IMR-90 (cell line): Measurements from ENCODE around the gene ADAMTS17. TPM values are rescaled to one million over a fixed set of nuclear protein-coding genes. Genes with fewer than 3 reads are reported as not detected.

ENCODE experiments used
- ATAC-seq: fragments of 200-7000 bp; cut with Tn5 transposase; 2 replicates; pipeline ENCODE4 v1.9.1; 2020; ENCODE audit warnings: low read depth, mild to moderate bottlenecking, moderate library complexity
- BruUV-seq: library from RNA; stranded (reverse); fragments of 400-500 nt; replicated peaks from 2 replicates; lab custom pipeline; 2021; lab: Mats Ljungman, UMichigan
- CTCF ChIA-PET: fragments of 300-600 bp; formaldehyde crosslinking; extraction: SDS; loops from one replicate; lab custom pipeline; 2021; ENCODE audit warnings: antibody characterized with exemption; lab: Yijun Ruan, JAX
- POLR2A ChIA-PET: fragments of 300-600 bp; sonication (Branson Sonifier 250); formaldehyde crosslinking; loops from one replicate; lab custom pipeline; 2022; ENCODE audit warnings: antibody characterized with exemption; ENCODE audit not compliant: unreplicated experiment; lab: Charles Lee
- DNase-seq: peaks from one replicate; pipeline ENCODE4 v3.0.0; 2013
- H2AFZ ChIP-seq: replicated peaks from 2 replicates; pipeline ENCODE3; 2013; ENCODE audit warnings: low read length, mild to moderate bottlenecking; ENCODE audit not compliant: poor library complexity
- H2AK5ac ChIP-seq: 2 replicates; pipeline ENCODE4 v1.6.1; 2013; ENCODE audit warnings: low read depth, low read length, inconsistent platforms
- H2AK9ac ChIP-seq: replicated peaks from 2 replicates; pipeline ENCODE3; 2013; ENCODE audit warnings: mild to moderate bottlenecking, low read depth, low read length, moderate library complexity; ENCODE audit not compliant: poor library complexity
- H2BK120ac ChIP-seq: 2 replicates; pipeline ENCODE4 v1.6.1; 2013; ENCODE audit warnings: low read depth, low read length, inconsistent platforms
- H2BK15ac ChIP-seq: 3 replicates; pipeline ENCODE4 v1.6.1; 2013; ENCODE audit warnings: low read depth, low read length, inconsistent platforms
- H2BK20ac ChIP-seq: 2 replicates; pipeline ENCODE4 v1.6.1; 2013; ENCODE audit warnings: low read depth, mild to moderate bottlenecking, inconsistent platforms, low read length, moderate library complexity
- H2BK5ac ChIP-seq: 2 replicates; pipeline ENCODE4 v1.6.1; 2013; ENCODE audit warnings: mild to moderate bottlenecking, low read depth, low read length, inconsistent platforms; ENCODE audit not compliant: poor library complexity, severe bottlenecking
- H3K14ac ChIP-seq: replicated peaks from 2 replicates; pipeline ENCODE4 v1.6.1; 2013; ENCODE audit warnings: low read depth, low read length, inconsistent platforms
- H3K18ac ChIP-seq: 2 replicates; pipeline ENCODE4 v1.6.1; 2013; ENCODE audit warnings: low read depth, low read length, control low read depth
- H3K23ac ChIP-seq: 2 replicates; pipeline ENCODE4 v1.6.1; 2013; ENCODE audit warnings: low read depth, low read length, inconsistent platforms
- H3K27ac ChIP-seq: 2 replicates; pipeline ENCODE4 v1.5.1; 2013; ENCODE audit warnings: mild to moderate bottlenecking, control low read depth, low read length; ENCODE audit not compliant: insufficient read depth
- H3K27me3 ChIP-seq: 2 replicates; pipeline ENCODE4 v1.6.1; 2013; ENCODE audit warnings: low read length; ENCODE audit not compliant: control insufficient read depth, insufficient read depth
- H3K36me3 ChIP-seq: 2 replicates; pipeline ENCODE4 v1.6.1; 2013; ENCODE audit warnings: low read length, mixed read lengths; ENCODE audit not compliant: control insufficient read depth, insufficient read depth
- H3K4ac ChIP-seq: 2 replicates; pipeline ENCODE4 v1.6.1; 2013; ENCODE audit warnings: low read depth, low read length, inconsistent platforms
- H3K4me1 ChIP-seq: 2 replicates; pipeline ENCODE4 v1.6.1; 2013; ENCODE audit warnings: low read length, mixed read lengths; ENCODE audit not compliant: control insufficient read depth, insufficient read depth
- H3K4me2 ChIP-seq: 2 replicates; pipeline ENCODE4 v1.6.1; 2013; ENCODE audit warnings: low read depth, mild to moderate bottlenecking, control low read depth, low read length, moderate library complexity
- H3K4me3 ChIP-seq: 2 replicates; pipeline ENCODE4 v1.5.1; 2013; ENCODE audit warnings: low read depth, mild to moderate bottlenecking, control low read depth, low read length, moderate library complexity; ENCODE audit not compliant: insufficient read depth
- H3K56ac ChIP-seq: 2 replicates; pipeline ENCODE4 v1.6.1; 2013; ENCODE audit warnings: low read length, inconsistent platforms; ENCODE audit not compliant: insufficient read depth; ENCODE audit errors: extremely low read depth
- H3K79me1 ChIP-seq, 2 experiments: 2 replicates each; pipeline ENCODE4 v1.6.1; 2013; ENCODE audit warnings: low read length in 2 of 2, inconsistent platforms in 1 of 2, low read depth in 1 of 2
- H3K9ac ChIP-seq: 2 replicates; pipeline ENCODE4 v1.6.1; 2013; ENCODE audit warnings: low read depth, low read length, control low read depth
- H3K9me1 ChIP-seq: 2 replicates; pipeline ENCODE4 v1.6.1; 2013; ENCODE audit warnings: low read length, inconsistent platforms; ENCODE audit not compliant: insufficient read depth
- H3K9me3 ChIP-seq: 2 replicates; pipeline ENCODE4 v1.6.1; 2013; ENCODE audit warnings: low read length; ENCODE audit not compliant: control insufficient read depth, insufficient read depth
- H4K20me1 ChIP-seq: 2 replicates; pipeline ENCODE4 v1.6.1; 2013; ENCODE audit warnings: low read length, inconsistent platforms; ENCODE audit not compliant: insufficient read depth
- H4K5ac ChIP-seq: 2 replicates; pipeline ENCODE4 v1.6.1; 2013; ENCODE audit warnings: mild to moderate bottlenecking, low read depth, low read length, control low read depth
- H4K8ac ChIP-seq, 2 experiments: 2 replicates each; pipeline ENCODE4 v1.6.1; 2013; ENCODE audit warnings: low read depth in 2 of 2, low read length in 2 of 2, control low read depth in 1 of 2, inconsistent platforms in 1 of 2
- H4K91ac ChIP-seq: 2 replicates; pipeline ENCODE4 v1.6.1; 2013; ENCODE audit warnings: low read depth, low read length, inconsistent platforms; ENCODE audit not compliant: insufficient read depth
- BHLHE40 ChIP-seq: fragments of 150-350 bp; IDR thresholded peaks from 2 replicates; pipeline ENCODE4 v1.6.1; 2016; ENCODE audit warnings: mild to moderate bottlenecking, low read depth, low read length
- CEBPB ChIP-seq: IDR thresholded peaks from 2 replicates; pipeline ENCODE4 v1.6.1; 2012; ENCODE audit warnings: low read depth, low read length, improper control_type of control experiment
- CHD1 ChIP-seq: IDR thresholded peaks from 2 replicates; pipeline ENCODE4 v1.6.1; 2012; ENCODE audit warnings: low read depth, low read length, improper control_type of control experiment
- FOS ChIP-seq: fragments of 150-350 bp; IDR thresholded peaks from 2 replicates; pipeline ENCODE4 v1.6.1; 2016; ENCODE audit warnings: low read depth, low read length
- MAFK ChIP-seq: IDR thresholded peaks from 2 replicates; pipeline ENCODE4 v1.6.1; 2012; ENCODE audit warnings: low read depth, low read length, improper control_type of control experiment
- MAZ ChIP-seq: IDR thresholded peaks from 2 replicates; pipeline ENCODE4 v1.6.1; 2012; ENCODE audit warnings: low read depth, mild to moderate bottlenecking, low read length, improper control_type of control experiment, moderate library complexity, borderline replicate concordance
- MXI1 ChIP-seq: IDR thresholded peaks from 2 replicates; pipeline ENCODE4 v1.6.1; 2012; ENCODE audit warnings: low read depth, mild to moderate bottlenecking, low read length, moderate library complexity, borderline replicate concordance
- POLR2A ChIP-seq: IDR thresholded peaks from 2 replicates; pipeline ENCODE4 v1.6.1; 2012; ENCODE audit warnings: mild to moderate bottlenecking, low read depth, low read length
- RAD21 ChIP-seq: IDR thresholded peaks from 2 replicates; pipeline ENCODE4 v1.6.1; 2012; ENCODE audit warnings: low read length, improper control_type of control experiment
- RCOR1 ChIP-seq: IDR thresholded peaks from 2 replicates; pipeline ENCODE4 v1.6.1; 2012; ENCODE audit warnings: mild to moderate bottlenecking, low read length, improper control_type of control experiment; ENCODE audit not compliant: insufficient replicate concordance
- RFX5 ChIP-seq: IDR thresholded peaks from 2 replicates; pipeline ENCODE4 v1.8.0; 2012; ENCODE audit warnings: low read depth, mild to moderate bottlenecking, low read length, moderate library complexity
- SMC3 ChIP-seq: fragments of 150-350 bp; IDR thresholded peaks from 2 replicates; pipeline ENCODE4 v1.6.1; 2016; ENCODE audit warnings: low read depth, mild to moderate bottlenecking, antibody characterized with exemption, low read length, moderate library complexity
- USF2 ChIP-seq: fragments of 150-350 bp; IDR thresholded peaks from 2 replicates; pipeline ENCODE4 v1.6.1; 2017; ENCODE audit warnings: mild to moderate bottlenecking, antibody characterized with exemption, low read length, low read depth
- WGBS, 2 experiments: methylation state at CpG; one replicate each; pipeline versions ENCODE4 v1.1.5 to v1.1.7; 2013; ENCODE audit warnings: missing lambda C conversion rate in 2 of 2; ENCODE audit not compliant: insufficient read length in 1 of 2; ENCODE audit errors: extremely low coverage in 2 of 2; 5-methylcytosine and 5-hydroxymethylcytosine counted together
- dilution Hi-C: fragments of 300-500 bp; cut with HindIII; formaldehyde crosslinking; loops from one replicate; pipeline ENCODE4 v1.14.3; 2018; ENCODE audit warnings: low sequenced_read_pairs; ENCODE audit not compliant: unreplicated experiment
- in situ Hi-C: fragments of 300-500 bp; cut with MboI; formaldehyde crosslinking; loops from 3 replicates; pipeline ENCODE4 v1.14.3; 2019; ENCODE audit warnings: low sequenced_read_pairs, inconsistent platforms, mixed read lengths
- intact Hi-C: fragments of 100-400 bp; cut with micrococcal nuclease; formaldehyde crosslinking; loops from 2 replicates; pipeline ENCODE4 v1.10.0; 2022
- polyA plus RNA-seq, 3 experiments: library from polyadenylated mRNA; depleted of rRNA; stranded (reverse); fragments of >200 nt; gene quantifications; 2 replicates each; pipeline ENCODE4 v1.2.3, GENCODE V29; 2012; ENCODE audit warnings: low replicate concordance in 1 of 3
- total RNA-seq: library from RNA; depleted of rRNA; stranded (reverse); fragments of >200 nt; gene quantifications from 2 replicates; pipeline ENCODE4 v1.2.3, GENCODE V29; 2012
- TF ChIP-seq, protein P1 (sequence below): fragments of 150-350 bp; IDR thresholded peaks from 2 replicates; pipeline ENCODE4 v1.6.1; 2016; ENCODE audit warnings: low read depth, mild to moderate bottlenecking, low read length, moderate library complexity, borderline replicate concordance
- TF ChIP-seq, protein P2 (sequence below): conservative IDR thresholded peaks from 2 replicates; pipeline ENCODE4 v1.5.1; 2012; ENCODE audit warnings: mild to moderate bottlenecking, low read depth, low read length, improper control_type of control experiment

The ADAMTS17 gene
- total and polyA plus RNA-seq, 2 of the 4 experiments (the other 2 are of a cell fraction) = 0.03 TPM; not detected in 1

DNA sequence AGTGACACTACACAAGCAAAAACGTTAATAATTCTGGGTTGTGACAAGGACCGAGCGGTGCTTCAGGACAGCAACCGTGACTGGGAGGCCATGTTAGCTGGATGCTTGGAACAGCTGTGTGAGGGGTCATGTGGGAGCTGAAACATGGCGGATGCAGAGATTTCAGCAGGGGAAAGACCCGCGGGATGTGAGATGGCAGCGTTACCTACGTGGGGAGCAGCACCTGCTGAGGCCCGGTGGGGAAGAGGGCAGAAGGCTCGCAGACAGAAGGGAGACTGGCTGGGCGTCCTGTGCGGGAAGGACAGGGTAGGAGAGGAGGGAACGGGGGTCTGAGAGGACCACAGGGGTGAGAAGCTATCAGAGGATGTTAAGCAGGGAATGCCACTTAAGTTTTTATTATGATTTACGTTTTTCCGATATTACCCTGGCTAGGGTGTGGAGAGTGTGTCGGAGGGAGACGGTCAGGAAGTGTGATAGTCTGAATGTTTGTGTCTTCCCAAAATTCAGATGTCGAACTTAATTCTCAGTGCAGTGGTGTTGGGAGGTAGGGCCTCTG is 379.7 kb downstream of the ADAMTS17 start:
- no peaks in the 10 kb centered on the region for H3K27me3 ChIP-seq
- H3K4ac ChIP-seq = no peak overlapping the region
- TF ChIP-seq, protein P1, sequence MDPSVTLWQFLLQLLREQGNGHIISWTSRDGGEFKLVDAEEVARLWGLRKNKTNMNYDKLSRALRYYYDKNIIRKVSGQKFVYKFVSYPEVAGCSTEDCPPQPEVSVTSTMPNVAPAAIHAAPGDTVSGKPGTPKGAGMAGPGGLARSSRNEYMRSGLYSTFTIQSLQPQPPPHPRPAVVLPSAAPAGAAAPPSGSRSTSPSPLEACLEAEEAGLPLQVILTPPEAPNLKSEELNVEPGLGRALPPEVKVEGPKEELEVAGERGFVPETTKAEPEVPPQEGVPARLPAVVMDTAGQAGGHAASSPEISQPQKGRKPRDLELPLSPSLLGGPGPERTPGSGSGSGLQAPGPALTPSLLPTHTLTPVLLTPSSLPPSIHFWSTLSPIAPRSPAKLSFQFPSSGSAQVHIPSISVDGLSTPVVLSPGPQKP = no peak
- TF ChIP-seq RFX5 (no peak), SMC3 (no peak), MXI1 (no peak), MAZ (no peak), BHLHE40 (no peak), MAFK (no peak), RAD21 (no peak), RCOR1 (no peak), FOS (no peak), CEBPB (no peak), POLR2A (no peak), CHD1 (no peak), USF2 (no peak)
- TF ChIP-seq, protein P2, sequence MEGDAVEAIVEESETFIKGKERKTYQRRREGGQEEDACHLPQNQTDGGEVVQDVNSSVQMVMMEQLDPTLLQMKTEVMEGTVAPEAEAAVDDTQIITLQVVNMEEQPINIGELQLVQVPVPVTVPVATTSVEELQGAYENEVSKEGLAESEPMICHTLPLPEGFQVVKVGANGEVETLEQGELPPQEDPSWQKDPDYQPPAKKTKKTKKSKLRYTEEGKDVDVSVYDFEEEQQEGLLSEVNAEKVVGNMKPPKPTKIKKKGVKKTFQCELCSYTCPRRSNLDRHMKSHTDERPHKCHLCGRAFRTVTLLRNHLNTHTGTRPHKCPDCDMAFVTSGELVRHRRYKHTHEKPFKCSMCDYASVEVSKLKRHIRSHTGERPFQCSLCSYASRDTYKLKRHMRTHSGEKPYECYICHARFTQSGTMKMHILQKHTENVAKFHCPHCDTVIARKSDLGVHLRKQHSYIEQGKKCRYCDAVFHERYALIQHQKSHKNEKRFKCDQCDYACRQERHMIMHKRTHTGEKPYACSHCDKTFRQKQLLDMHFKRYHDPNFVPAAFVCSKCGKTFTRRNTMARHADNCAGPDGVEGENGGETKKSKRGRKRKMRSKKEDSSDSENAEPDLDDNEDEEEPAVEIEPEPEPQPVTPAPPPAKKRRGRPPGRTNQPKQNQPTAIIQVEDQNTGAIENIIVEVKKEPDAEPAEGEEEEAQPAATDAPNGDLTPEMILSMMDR = no peak
- H2BK5ac ChIP-seq = no peak overlapping the region
- 100% methylated on average over 1 of the region's 19 CpGs; no CpG with 5 or more reads in 1 of the 2 experiments for WGBS, 2 experiments
- no peak overlapping the region for H3K23ac ChIP-seq
- H3K9me1 ChIP-seq = no peaks in the 10 kb centered on the region
- H3K36me3 ChIP-seq = no peaks in the 10 kb centered on the region
- H3K14ac ChIP-seq = no peak overlapping the region
- no peaks in the 10 kb centered on the region for H3K4me1 ChIP-seq
- no peaks in the 10 kb centered on the region for H3K79me1 ChIP-seq
- no peak overlapping the region for H3K18ac ChIP-seq
- no peak overlapping the region for H2AFZ ChIP-seq
- H3K27ac ChIP-seq = no peak overlapping the region
- H4K8ac ChIP-seq = no peak overlapping the region
- no peak overlapping the region for H2BK120ac ChIP-seq
- H3K4me2 ChIP-seq = no peak overlapping the region
- no peak for ATAC-seq
- intact Hi-C loops = no loop called here
- H2AK9ac ChIP-seq = no peak overlapping the region
- in situ Hi-C loops = no loop called here
- no peaks in the 10 kb centered on the region for H4K20me1 ChIP-seq
- H3K56ac ChIP-seq = no peak overlapping the region
- H3K9ac ChIP-seq = no peak overlapping the region
- H2AK5ac ChIP-seq = no peak overlapping the region
- ChIA-PET CTCF (no interaction called here), POLR2A (no interaction called here)
- no peak overlapping the region for H4K91ac ChIP-seq
- H2BK15ac ChIP-seq = no peak overlapping the region
- no peak overlapping the region for H3K4me3 ChIP-seq
- no TSS peak for BruUV-seq
- no peak overlapping the region for H4K5ac ChIP-seq
- no peak for DNase-seq
- dilution Hi-C loops = no loop called here
- H2BK20ac ChIP-seq = no peak overlapping the region
- H3K9me3 ChIP-seq = peaks cover 37% of the 10 kb centered on the region
